ENCODE data around the gene EIF1.

EIF1 gene

DNA sequence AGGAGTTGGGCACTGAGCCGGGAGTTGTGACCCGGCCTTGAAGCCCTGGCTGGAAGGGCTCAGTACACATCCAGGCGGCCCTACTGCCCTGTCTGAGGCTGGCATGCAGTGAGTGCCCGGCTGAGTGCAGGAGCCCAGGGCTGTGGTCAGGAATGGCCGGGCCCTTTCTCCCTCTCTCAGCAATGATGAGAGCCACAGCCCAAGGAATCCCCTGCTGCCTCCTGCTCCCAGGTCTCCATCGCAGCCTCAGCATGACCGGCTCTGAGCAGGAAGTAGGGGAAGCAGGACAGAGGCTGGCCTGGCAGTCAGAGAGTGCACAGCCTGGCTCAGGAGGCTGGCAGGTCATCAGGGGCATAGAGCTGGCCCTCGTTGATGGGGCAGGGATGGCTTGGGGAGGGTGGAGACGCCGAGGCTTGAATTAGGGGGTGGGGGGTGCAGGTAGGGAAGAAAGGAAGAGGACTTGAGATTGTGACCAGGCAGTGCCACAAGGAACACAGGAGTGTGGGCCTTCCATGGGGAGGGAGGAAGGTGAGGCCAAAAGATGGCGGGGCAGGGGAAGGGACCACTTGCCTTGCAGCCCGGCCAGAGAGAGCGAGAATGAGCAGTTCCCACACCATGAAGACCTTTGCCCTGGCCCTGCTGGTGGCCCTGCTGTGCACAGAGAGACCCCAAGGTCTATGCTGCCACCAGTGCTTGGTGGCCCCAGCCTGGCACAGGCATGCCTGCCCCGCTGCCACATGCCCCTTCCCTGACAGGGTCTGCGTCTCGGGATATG lies 32.2 kb upstream of the EIF1 start:
- TF ChIP-seq, protein P1, sequence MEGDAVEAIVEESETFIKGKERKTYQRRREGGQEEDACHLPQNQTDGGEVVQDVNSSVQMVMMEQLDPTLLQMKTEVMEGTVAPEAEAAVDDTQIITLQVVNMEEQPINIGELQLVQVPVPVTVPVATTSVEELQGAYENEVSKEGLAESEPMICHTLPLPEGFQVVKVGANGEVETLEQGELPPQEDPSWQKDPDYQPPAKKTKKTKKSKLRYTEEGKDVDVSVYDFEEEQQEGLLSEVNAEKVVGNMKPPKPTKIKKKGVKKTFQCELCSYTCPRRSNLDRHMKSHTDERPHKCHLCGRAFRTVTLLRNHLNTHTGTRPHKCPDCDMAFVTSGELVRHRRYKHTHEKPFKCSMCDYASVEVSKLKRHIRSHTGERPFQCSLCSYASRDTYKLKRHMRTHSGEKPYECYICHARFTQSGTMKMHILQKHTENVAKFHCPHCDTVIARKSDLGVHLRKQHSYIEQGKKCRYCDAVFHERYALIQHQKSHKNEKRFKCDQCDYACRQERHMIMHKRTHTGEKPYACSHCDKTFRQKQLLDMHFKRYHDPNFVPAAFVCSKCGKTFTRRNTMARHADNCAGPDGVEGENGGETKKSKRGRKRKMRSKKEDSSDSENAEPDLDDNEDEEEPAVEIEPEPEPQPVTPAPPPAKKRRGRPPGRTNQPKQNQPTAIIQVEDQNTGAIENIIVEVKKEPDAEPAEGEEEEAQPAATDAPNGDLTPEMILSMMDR (IDR thresholded peaks at IDR 0.05; ENCODE audit: control insufficient read depth, insufficient read depth, low read depth, low read length, missing control alignments) = no peak
- no peak for DNase-seq (ENCODE audit: low read depth)
- H3K4me3 ChIP-seq (ENCODE audit: control insufficient read depth, low read depth, low read length) = no peak overlapping the region

DNA sequence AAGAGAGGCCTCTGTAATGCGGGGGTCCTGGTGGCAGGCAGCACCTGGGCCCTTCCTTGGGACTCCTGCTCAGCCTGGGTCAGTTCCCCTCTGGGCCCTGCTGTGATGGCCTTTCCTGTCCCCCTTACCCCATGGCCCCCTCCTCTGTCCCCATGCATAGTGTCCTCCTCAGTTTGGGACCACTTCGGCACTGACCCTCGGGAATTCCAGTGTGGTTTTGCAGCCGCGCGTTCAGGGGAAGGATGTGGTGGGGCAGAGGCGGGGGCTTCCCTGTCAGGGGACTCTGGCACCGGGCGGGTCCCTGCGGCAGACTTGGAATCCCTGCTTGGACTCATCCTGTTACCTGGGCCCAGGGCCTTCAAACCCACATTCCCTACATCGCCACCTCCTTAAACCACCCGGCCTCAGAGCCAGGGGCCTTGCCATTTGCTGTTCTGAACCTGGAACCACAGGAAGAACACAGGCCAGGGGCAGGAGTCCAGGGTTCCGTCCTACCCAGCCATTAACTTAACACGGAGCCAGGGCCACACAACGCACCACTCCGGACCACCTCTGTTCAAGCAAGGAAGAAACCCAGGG lies 31.4 kb upstream of the EIF1 start:
- no peak for DNase-seq (ENCODE audit: low read depth)
- TF ChIP-seq, protein P1 (IDR thresholded peaks at IDR 0.05; ENCODE audit: control insufficient read depth, insufficient read depth, low read depth, low read length, missing control alignments) = no peak
- H3K4me3 ChIP-seq (ENCODE audit: control insufficient read depth, low read depth, low read length) = no peak overlapping the region

DNA sequence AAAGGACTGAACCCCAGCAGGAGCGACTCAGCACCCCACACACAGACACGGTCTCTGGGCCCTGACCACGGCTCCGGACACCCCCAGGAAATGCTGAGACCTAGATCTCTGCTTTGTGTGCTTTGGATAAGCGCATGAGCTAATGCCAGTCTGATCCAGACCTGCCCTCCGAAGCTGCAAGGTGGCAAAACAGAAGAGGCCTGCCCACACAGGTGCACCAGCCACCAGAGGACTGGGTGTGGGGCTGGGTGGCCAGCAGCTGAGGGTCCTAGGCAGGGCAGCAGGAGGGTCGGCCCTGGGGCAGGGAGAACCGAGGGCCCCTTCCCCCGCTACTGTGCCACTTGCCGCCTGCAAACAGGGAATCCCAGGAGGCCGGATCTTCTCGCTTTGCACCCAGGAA lies 30.7 kb upstream of the EIF1 start:
- no peak overlapping the region for H3K4me3 ChIP-seq (ENCODE audit: control insufficient read depth, low read depth, low read length)
- TF ChIP-seq, protein P1 (IDR thresholded peaks at IDR 0.05; ENCODE audit: control insufficient read depth, insufficient read depth, low read depth, low read length, missing control alignments) = no peak
- no peak for DNase-seq (ENCODE audit: low read depth)

DNA sequence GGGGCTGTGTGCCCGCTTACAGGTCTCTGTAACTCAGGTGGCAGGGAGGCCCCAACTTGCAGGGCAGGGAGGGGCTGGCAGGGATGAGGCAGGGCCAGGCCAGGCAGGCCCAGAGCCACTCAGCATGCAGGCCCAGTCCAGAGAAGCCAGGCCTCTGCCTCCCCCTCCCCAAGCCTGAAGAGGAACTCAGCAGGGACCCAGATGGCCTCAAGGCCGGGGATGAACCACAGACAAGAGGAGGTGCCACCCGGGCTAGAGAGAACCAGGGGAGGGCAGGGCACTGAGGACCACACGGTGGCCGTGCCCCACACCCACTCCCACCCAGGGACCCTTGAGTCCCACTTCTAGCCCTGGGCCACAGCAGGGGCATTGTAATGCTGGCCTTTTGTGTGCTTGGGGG lies 29.8 kb upstream of the EIF1 start:
- H3K4me3 ChIP-seq (ENCODE audit: control insufficient read depth, low read depth, low read length) = no peak overlapping the region
- TF ChIP-seq, protein P1 (IDR thresholded peaks at IDR 0.05; ENCODE audit: control insufficient read depth, insufficient read depth, low read depth, low read length, missing control alignments) = no peak
- DNase-seq (ENCODE audit: low read depth) = no peak

DNA sequence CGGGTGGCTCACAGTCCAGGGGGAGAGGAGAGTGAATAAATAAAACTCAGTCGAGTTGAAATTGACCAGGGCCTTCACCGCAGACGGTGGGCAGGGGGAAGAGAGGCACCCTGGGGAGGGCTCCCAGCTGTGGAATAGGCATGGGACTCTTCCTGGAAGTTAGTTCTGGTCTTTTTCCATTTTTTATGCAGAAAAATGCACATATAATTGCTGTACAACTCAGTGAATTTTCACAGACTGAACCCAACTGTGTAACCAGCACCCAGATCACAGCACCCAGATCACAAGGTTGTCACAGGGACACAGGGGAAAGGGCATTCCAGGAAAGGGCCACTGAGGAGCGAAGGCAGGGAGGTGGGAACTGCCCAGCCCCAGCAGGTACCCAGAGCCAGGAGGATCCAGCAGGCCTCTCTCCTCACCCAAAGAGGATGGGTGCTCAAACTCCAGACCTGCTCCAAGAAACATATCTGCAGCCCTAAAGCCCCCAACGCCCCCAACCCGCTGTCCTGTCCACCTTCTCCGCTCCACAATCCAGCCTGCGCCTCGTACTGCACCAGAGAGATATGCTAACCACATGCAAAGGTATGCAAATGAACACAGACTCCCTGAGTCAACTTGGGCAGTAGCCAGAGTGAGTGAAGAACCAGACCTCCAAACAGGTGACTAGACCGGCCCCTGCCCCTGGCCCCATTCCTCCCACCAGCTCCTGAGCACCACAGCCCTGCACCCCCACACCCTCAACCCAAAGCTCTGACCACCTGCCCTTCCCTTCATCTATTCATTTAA lies 29.1 kb upstream of the EIF1 start:
- TF ChIP-seq, protein P1 (IDR thresholded peaks at IDR 0.05; ENCODE audit: control insufficient read depth, insufficient read depth, low read depth, low read length, missing control alignments) = no peak
- DNase-seq (ENCODE audit: low read depth) = no peak
- H3K4me3 ChIP-seq (ENCODE audit: control insufficient read depth, low read depth, low read length) = no peak overlapping the region

DNA sequence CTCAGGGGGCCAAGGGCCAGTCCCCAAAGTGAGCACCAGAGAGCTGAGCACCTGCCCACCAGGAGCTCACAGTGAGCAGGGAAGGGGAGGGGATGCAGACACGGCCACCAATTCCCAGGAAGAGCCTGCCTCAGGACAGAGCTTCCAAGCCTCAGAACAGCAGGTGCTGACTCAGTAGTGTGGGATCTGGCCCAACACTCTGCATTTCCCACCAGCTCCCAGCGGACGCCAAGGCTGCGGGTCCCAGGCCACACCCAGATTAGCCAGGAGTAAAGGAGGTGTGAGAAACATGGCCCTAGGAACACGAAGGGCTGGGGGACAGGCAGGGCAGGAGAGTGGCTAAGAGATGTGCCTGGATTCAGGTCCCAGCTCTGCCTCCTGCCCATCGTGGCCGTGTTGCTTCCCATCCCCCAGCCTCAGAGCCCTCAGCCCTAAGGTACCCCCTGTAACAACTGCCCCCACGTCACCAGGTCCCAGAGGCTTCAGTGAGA lies 28.4 kb upstream of the EIF1 start:
- no peak overlapping the region for H3K4me3 ChIP-seq (ENCODE audit: control insufficient read depth, low read depth, low read length)
- TF ChIP-seq, protein P1 (IDR thresholded peaks at IDR 0.05; ENCODE audit: control insufficient read depth, insufficient read depth, low read depth, low read length, missing control alignments) = no peak

More for the DNA sequence above, 28.4 kb upstream of the EIF1 start:
- DNase-seq (ENCODE audit: low read depth) = no peak

Measured in AG09309 (cell line).